NCI-H2196 (cell line): ENCODE data around the gene LCN9.

Source experiments
- DNase-seq: peaks from one replicate; lab custom pipeline; 2025; ENCODE audit not compliant: unreplicated experiment; lab: John Stamatoyannopoulos, UW

The LCN9 gene

DNA sequence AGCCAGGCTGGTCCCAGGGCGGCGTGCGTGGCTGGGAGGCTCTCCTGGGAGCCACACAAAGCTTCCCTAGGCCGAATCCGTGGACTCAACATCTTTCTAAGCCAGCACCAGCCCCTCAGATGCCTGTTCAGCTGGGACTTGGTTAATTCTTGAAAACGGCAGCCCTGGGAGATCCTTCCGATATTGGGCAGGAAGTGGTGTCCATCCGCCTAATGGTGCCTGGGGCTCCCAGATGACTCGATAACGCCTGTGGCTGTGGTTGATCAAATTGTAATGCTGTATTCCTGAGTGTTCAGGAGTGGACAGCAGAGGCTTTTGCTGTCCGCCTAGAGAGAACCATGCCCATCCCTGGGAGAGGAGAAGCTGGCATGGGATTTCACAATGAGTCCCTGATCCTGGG is 52.9 kb downstream of the LCN9 start:
- DNase-seq, result no peak
